Neural crest cell (in vitro differentiated cells): ENCODE data around the gene PAK4. TPM values are rescaled to one million over a fixed set of nuclear protein-coding genes. Genes with fewer than 3 reads are reported as not detected.
"Not testable (repeated sequence)": the region's sequence is repeated elsewhere in the genome, so short reads cannot be mapped to it uniquely, and the experiment has no call there.

Source experiments
- DNase-seq: peaks from one replicate; pipeline ENCODE4 v3.0.0; 2021; ENCODE audit warnings: low read depth, mixed read lengths, low spot score
- H3K27ac Mint-ChIP-seq: one replicate; pipeline ENCODE4 v1.8.0; 2021; ENCODE audit warnings: mild to moderate bottlenecking, mixed read lengths; ENCODE audit not compliant: unreplicated experiment
- H3K27me3 Mint-ChIP-seq: 2 replicates; pipeline ENCODE4 v1.8.0; 2021; ENCODE audit warnings: low read depth, mild to moderate bottlenecking, mixed read lengths
- H3K36me3 Mint-ChIP-seq: 2 replicates; pipeline ENCODE4 v1.8.0; 2021; ENCODE audit warnings: low read depth, mild to moderate bottlenecking, mixed read lengths
- H3K4me1 Mint-ChIP-seq: 2 replicates; pipeline ENCODE4 v1.8.0; 2021; ENCODE audit warnings: mixed read lengths
- H3K4me3 Mint-ChIP-seq: one replicate; pipeline ENCODE4 v1.8.0; 2021; ENCODE audit warnings: mild to moderate bottlenecking, mixed read lengths
- H3K9me3 Mint-ChIP-seq: 2 replicates; pipeline ENCODE4 v1.8.0; 2021; ENCODE audit warnings: mixed read lengths
- total RNA-seq: library from RNA; stranded (reverse); gene quantifications from 2 replicates; pipeline ENCODE4 v1.2.1, GENCODE V29; 2021
- TF ChIP-seq, protein P1 (sequence below): fragments of 200-600 bp; sonication (generic); conservative IDR thresholded peaks from 2 replicates; pipeline ENCODE4 v1.5.0; 2021; ENCODE audit warnings: antibody characterized with exemption, mild to moderate bottlenecking

The PAK4 gene
- total RNA-seq, 1 donor from 2014 or later, result 54.4 TPM

DNA sequence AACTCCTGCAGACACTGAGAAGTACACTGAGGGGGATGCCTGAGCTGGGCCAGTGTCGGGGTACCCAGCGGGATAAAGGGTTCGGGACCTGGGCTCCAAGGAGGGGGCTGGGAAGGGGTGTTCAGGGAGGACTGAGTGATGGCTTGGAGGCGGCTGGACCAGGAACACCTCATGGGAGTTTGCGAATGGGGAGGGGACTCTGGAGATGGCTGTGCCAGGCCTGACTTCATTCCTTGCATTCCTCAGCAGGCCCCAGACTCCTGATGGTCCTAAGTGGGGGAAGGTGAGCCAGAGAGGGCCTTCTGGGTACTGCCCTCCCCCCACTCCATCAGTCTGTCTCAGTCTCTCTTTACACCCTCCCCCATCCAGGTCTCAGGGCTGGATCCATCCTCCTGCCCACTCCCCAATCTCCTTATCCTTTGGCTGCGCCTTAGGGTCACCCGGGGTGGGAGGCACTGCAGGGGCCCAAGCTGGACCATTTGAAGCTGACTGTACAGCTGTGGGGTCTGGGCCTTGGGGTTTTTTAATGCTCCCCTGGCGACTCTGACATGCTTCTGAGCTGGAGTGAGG, 13.8 kb downstream of the PAK4 start:
- no peak for DNase-seq
- TF ChIP-seq, protein P1, sequence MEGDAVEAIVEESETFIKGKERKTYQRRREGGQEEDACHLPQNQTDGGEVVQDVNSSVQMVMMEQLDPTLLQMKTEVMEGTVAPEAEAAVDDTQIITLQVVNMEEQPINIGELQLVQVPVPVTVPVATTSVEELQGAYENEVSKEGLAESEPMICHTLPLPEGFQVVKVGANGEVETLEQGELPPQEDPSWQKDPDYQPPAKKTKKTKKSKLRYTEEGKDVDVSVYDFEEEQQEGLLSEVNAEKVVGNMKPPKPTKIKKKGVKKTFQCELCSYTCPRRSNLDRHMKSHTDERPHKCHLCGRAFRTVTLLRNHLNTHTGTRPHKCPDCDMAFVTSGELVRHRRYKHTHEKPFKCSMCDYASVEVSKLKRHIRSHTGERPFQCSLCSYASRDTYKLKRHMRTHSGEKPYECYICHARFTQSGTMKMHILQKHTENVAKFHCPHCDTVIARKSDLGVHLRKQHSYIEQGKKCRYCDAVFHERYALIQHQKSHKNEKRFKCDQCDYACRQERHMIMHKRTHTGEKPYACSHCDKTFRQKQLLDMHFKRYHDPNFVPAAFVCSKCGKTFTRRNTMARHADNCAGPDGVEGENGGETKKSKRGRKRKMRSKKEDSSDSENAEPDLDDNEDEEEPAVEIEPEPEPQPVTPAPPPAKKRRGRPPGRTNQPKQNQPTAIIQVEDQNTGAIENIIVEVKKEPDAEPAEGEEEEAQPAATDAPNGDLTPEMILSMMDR, result no peak
- no peaks in the 10 kb centered on the region for H3K27me3 Mint-ChIP-seq
- peaks cover 36% of the 10 kb centered on the region for H3K4me1 Mint-ChIP-seq
- no peaks in the 10 kb centered on the region for H3K9me3 Mint-ChIP-seq
- no peak overlapping the region for H3K27ac Mint-ChIP-seq
- no peak overlapping the region for H3K4me3 Mint-ChIP-seq
- H3K36me3 Mint-ChIP-seq, result no peaks in the 10 kb centered on the region

DNA sequence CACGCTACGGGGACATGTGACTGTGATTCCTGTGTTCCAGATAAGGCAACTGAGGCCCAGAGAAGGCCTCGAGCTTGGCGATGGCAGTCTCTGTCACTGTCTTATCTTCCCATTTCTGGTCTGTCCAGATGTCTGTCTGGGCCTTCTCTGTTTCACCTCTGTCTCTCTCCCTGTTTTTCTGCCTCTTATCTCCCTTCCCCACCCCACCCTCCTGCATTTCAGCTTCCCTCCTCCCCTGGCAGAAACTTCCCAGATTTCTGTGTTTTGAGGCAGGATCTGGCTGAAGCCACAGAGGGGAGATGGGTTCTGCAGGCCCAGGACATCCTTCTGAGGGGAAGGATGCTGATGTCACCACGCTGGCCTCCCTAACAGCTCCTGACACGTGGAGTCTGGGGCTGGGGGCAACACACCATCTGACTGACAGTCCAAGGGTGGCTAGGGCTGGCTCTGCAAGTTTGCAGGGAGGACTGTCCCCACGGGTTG, 14.4 kb downstream of the PAK4 start:
- TF ChIP-seq, protein P1, result no peak
- no peak overlapping the region for H3K4me3 Mint-ChIP-seq
- H3K4me1 Mint-ChIP-seq, result peaks cover 41% of the 10 kb centered on the region
- no peaks in the 10 kb centered on the region for H3K27me3 Mint-ChIP-seq
- no peak for DNase-seq
- H3K36me3 Mint-ChIP-seq, result no peaks in the 10 kb centered on the region
- H3K27ac Mint-ChIP-seq, result peak overlapping the region; percentile 27
- H3K9me3 Mint-ChIP-seq, result no peaks in the 10 kb centered on the region

DNA sequence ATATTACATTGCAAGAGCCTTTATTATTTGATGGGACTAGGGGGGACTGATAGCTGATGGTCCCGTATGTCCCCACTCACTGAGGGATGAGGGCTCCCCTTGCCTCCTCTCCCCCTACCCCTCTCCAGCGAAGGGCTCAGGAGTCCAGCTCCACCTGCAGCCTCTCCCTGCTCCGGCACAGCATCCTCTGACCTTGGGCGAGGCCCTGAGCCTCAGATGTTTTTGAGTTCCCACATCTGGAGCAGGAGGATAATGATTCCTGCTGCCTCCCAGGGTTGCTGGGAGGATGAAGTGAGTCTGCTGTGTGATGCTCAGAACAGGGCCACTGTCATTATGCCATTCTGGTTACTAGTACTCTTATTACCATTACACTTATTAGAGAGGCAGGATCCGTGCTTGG, 15.0 kb downstream of the PAK4 start:
- Mint-ChIP-seq H3K36me3 (no peaks in the 10 kb centered on the region), H3K9me3 (no peaks in the 10 kb centered on the region), H3K27ac (no peak overlapping the region)

DNA sequence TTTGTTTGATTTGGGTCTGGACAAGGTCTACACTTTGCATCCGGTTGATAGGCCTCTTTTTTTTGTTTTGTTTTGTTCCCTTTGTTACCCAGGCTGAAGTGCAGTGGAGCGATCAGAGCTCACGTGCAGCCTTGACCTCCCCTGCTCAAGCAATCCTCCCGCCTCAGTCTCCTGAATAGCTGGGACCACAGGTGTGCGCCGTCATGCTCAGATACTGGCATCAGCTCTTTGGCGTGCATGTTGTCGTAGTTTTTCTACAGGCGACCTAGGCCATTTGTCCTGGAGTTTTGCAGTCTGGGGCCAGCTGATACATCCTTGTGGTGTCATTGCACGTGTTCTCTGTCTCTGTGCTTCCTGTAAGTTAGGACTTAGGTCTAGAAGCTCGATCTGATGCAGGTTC, 16.3 kb downstream of the PAK4 start:
- Mint-ChIP-seq H3K27ac (no peak overlapping the region), H3K36me3 (no peaks in the 10 kb centered on the region), H3K9me3 (no peaks in the 10 kb centered on the region), H3K4me1 (peaks cover 42% of the 10 kb centered on the region), H3K27me3 (no peaks in the 10 kb centered on the region), H3K4me3 (no peak overlapping the region)
- TF ChIP-seq, protein P1, result no peak
- no peak for DNase-seq

More for the DNA sequence above, 15.0 kb downstream of the PAK4 start:
- Mint-ChIP-seq H3K4me1 (peaks cover 43% of the 10 kb centered on the region), H3K4me3 (no peak overlapping the region), H3K27me3 (no peaks in the 10 kb centered on the region)
- TF ChIP-seq, protein P1, result no peak
- no peak for DNase-seq

DNA sequence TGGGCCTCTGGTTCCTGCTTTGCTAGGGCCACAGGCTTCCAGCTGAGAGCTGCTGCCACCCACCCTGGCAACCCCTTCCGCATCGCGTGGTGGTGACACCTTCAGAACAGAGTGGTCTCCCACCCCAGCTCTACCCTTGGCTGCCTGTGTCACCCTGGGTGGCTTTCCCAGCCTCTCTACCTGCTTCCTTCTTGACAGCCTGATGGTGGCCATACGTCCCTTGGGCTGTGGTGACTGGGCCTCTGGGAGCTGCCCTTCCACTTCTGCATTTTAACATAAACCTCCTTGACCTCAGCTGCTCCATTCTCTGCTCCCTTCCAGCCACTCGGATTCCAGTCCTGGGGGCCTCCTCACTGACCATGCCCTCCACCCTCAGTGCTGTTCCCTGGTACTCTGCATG, 17.0 kb downstream of the PAK4 start:
- peaks cover 49% of the 10 kb centered on the region for H3K4me1 Mint-ChIP-seq

DNA sequence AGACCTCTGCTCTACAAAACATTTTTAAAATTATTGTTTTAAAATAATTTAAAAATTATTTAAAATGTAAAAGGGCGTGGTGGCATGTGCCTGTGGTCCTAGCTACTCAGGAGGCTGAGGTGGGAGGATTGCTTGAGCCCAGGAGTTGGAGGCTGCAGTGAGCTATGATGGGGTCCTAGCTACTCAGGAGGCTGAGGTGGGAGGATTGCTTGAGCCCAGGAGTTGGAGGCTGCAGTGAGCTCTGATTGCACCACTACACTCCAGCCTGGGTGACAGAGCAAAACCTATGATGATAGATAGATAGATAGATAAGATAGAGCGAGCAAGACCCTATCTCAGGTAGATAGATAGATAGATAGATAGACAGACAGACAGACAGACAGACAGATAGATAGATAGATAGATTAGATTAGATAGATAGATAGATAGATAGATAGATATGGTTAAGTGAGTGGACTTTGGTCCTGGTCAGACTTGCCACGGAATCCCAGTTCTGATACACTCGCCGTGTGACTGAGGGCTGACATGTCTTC, 18.2 kb downstream of the PAK4 start:
- H3K36me3 Mint-ChIP-seq, DNase-seq, H3K27ac Mint-ChIP-seq, H3K4me3 Mint-ChIP-seq, H3K9me3 Mint-ChIP-seq, H3K27me3 Mint-ChIP-seq: not testable (repeated sequence)
- H3K4me1 Mint-ChIP-seq, result peaks cover 50% of the 10 kb centered on the region

More for the DNA sequence above, 17.0 kb downstream of the PAK4 start:
- Mint-ChIP-seq H3K9me3 (no peaks in the 10 kb centered on the region), H3K4me3 (no peak overlapping the region), H3K36me3 (peaks cover 2% of the 10 kb centered on the region), H3K27me3 (no peaks in the 10 kb centered on the region), H3K27ac (no peak overlapping the region)
- no peak for DNase-seq
- TF ChIP-seq, protein P1, result no peak
